Fibroblast of pulmonary artery (primary cell): ENCODE measurements around the gene GLIS1.
"Not testable (repeated sequence)": the region's sequence is repeated elsewhere in the genome, so short reads cannot be mapped to it uniquely, and the experiment has no call there.

Source experiments
- DNase-seq: peaks from one replicate; pipeline ENCODE4 v3.0.0-alpha.2; 2010; ENCODE audit warnings: low read depth
- H3K4me3 ChIP-seq: replicated peaks from 2 replicates; pipeline ENCODE4 v1.5.1; 2011; ENCODE audit warnings: low read depth, mild to moderate bottlenecking, control low read depth, low read length, moderate library complexity
- CTCF ChIP-seq: IDR thresholded peaks from 2 replicates; pipeline ENCODE4 v1.5.1; 2011; ENCODE audit warnings: mild to moderate bottlenecking, control low read depth, low read length, inconsistent platforms; ENCODE audit errors: missing control alignments

Gene GLIS1

GRCh38 chr1:53654216-53655210, 84.5 kb downstream of the GLIS1 start:
- DNase-seq = peak; percentile 8
- H3K4me3 ChIP-seq = no peak overlapping the region
- TF ChIP-seq CTCF = no peak

GRCh38 chr1:53653631-53654030, 85.3 kb downstream of the GLIS1 start:
- H3K4me3 ChIP-seq = no peak overlapping the region
- no peak for DNase-seq
- TF ChIP-seq CTCF = no peak

GRCh38 chr1:53653200-53653575, 85.8 kb downstream of the GLIS1 start:
- no peak for TF ChIP-seq CTCF
- DNase-seq = no peak
- no peak overlapping the region for H3K4me3 ChIP-seq

- H3K4me3 ChIP-seq = no peak overlapping the region
- no peak for DNase-seq
- no peak for TF ChIP-seq CTCF
Observed at GRCh38 chr1:53652441-53653199, 86.3 kb downstream of the GLIS1 start.

GRCh38 chr1:53651356-53651755, 87.6 kb downstream of the GLIS1 start:
- DNase-seq = no peak
- no peak for TF ChIP-seq CTCF
- H3K4me3 ChIP-seq = no peak overlapping the region

GRCh38 chr1:53648516-53648915, 90.4 kb downstream of the GLIS1 start:
- DNase-seq = no peak
- no peak for TF ChIP-seq CTCF

GRCh38 chr1:53647915-53648314, 91.0 kb downstream of the GLIS1 start:
- not testable (repeated sequence) for H3K4me3 ChIP-seq, DNase-seq

More at GRCh38 chr1:53648516-53648915, 90.4 kb downstream of the GLIS1 start:
- no peak overlapping the region for H3K4me3 ChIP-seq
